ENCODE results near the gene CERK.

CERK gene

DNA sequence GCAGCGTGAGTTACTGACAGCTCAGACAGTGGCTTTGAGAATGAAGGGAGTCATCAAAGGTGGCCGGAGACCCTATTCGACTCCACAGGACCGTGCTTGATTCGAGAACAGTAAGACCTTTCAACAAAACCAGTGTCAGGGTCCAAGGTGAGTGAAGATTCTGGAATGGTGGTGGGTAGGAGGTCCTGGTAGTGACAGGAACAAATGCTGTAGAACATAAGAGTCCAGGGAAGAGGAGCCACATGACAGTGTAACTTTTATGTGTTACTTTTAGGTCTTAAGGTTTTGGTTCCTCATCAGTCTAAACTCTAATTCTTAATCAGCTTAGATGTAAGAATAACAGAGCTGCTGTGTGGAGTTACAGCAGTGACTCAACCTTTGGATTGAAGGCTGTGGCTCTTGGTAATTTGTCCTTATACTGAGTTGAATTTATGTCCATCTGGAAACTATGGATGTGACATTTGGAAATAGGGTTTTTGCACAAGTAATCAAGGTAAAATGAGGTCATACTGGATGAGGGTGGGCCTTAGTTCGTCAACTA lies 26.2 kb upstream of the CERK start:
- DNase-seq: no peak

- DNase-seq: no peak
These were observed 25.1 kb upstream of the CERK start for GRCh38 chr22:46763051-46763705.

DNA sequence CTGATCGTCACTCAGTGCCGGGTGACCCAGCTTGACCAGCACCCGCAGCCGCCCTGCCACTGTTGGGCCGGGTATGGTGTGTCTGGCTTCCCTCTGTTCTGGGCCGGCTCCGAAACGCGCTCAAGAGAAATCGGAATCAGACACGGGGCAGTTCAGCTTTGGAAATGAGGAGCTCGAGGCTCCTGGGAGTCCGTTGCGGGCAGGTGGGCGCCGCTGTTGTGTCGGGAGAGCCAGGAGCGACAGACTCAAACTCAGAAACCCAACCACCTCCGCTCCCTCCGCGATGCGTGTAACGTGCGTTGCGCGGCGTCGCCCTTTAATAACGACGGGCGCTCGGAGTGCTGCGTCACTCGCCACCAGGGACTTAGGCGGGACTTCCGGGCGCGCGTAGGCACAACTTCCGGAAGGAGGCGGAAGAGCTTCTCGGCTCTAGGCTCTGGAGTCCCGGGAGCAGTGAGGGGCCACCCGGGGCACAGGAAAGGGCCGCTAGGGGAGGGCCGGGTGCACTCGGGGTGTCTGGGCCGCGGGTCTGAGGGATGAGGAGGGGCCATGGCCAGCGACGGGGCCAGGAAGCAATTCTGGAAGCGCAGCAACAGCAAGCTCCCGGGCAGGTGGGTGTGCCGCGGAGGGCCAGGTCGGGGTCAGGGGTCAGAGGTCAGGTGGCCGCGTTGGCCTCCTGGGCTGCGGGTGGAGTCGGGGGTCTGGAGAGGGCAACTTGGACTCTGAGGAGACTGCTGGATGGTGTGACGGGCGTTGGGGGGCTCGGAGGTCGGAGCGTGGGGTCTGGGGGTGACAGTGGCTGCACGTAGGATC lies 24.4 kb upstream of the CERK start, which contains the start of gene TBC1D22A:
TBC1D22A (plus strand) TSS at position 413 of the 813 bp plus-strand sequence; CDS start at position 550, 137 bp downstream.
- DNase-seq: peak; percentile 91

GRCh38 chr22:46761539-46762237 lies 23.6 kb upstream of the CERK start:
- no peak for DNase-seq

DNA sequence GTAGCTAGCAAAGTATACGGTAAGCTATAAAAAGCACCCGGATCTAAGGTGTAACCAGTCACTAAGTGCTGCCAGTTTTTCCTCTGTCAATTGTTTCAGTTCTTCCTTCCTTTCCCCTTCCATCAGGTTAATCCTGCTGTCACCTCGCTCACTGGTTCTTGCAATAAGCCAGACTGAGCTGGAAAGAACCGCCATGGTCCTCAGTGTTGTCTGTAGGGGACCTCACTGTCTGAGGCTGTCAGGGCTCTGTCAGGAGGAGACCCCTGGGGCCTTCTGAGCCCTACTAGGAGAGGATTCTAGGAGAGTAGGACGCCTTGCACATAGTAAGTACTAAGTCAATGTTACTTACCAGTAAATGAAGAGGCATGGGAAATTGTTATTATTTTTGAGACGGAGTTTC lies 23.0 kb upstream of the CERK start:
- DNase-seq: no peak

- peak; percentile 56 for DNase-seq
These were observed 20.8 kb upstream of the CERK start for GRCh38 chr22:46758867-46759290.

- DNase-seq: no peak
These were observed 20.1 kb upstream of the CERK start for GRCh38 chr22:46758121-46758520.

GRCh38 chr22:46757104-46757503 lies 19.1 kb upstream of the CERK start:
- no peak for DNase-seq

DNA sequence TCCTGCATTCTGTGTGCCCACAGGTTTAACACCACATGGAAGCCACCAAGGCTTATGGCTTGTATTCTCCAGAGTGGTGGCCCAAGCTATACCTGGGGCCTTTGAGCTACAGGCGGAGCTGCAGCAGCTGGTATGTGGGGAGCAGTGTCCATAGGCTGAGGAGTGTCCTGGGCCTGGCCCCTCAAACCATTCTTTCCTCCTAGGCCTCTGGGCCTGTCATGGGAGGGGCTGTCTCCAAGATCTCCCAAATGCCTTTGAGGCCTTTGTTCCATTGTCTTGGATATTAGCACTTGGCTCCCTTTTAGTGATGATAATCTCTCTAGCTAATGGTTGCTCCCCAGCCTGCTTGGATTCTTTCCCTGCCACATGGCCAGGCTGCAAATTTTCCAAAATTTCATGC lies 18.0 kb upstream of the CERK start:
- no peak for DNase-seq

DNA sequence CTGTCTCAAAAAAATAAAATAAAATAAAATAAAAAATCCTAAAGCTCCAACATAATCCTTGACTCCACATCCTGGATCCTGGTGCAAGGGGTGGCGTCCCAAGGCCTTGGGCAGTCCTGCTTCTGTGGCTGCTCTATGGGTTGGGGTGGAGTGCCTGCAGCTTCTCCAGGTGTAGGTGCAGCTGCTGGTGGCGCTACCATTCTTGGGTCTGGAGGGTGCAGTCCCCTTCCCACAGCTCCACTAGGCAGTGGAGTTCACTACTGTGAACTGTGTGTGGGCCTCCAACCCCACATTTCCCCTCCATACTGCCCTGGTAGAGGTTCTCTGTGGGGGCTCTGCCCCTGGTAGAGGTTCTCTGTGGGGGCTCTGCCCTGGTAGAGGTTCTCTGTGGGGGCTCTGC lies 17.5 kb upstream of the CERK start:
- DNase-seq: no peak

GRCh38 chr22:46754826-46755225 lies 16.8 kb upstream of the CERK start:
- no peak for DNase-seq

- DNase-seq: peak; percentile 97
These were observed 16.2 kb upstream of the CERK start for GRCh38 chr22:46754110-46754799.

DNA sequence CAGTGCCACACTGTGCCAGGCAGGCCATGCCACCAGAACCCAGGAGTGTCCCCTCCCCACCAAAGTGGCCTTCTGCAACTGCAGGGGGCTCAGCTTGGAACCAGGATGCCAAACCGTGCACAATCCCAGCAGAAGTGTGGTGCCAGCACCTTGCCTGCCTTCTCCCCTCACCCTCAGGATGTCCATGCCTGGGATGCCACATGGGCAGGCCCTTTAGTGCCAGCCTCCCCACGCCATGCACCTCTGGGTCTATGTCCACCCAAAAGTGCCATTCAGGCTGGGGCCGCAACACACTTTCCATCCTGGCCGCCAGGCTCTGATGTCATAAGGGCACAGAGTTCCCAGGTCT lies 15.7 kb upstream of the CERK start:
- no peak for DNase-seq

DNA sequence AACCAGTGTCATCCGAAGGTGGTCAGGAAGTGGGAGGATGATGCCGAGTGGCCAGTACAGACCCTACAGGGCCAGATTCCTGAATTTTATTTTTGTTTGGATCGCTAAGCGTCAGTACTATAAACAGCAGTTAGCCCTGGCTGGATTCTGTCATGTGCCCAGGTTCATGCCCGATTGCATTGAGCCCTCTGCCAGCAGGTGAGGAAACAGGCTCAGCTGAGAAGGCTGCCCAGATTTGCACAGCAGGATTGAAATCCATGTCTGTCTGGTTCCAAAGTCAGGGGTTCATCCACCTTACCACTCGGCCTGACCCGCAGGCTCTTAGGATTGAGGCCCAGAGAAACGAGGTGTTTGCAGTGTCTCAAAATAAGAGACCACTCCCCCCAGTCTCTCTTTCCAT lies 15.3 kb upstream of the CERK start:
- no peak for DNase-seq

DNA sequence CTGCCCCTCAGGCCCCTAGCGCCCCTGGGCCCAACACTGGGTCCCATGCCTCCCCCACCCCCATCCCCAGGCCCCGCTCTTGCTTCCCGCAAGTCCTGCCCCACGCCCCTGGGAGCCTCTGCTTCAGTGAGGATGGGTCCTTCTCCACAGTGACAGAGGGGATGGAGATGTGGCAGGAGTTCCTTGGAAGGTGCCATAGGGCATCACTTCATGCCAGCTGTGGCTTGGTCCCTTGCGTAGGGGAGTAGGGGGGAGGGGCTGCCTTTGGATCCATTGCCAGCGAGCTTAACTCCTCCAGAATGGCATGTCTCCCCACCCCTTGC lies 14.9 kb upstream of the CERK start:
- DNase-seq: no peak

- DNase-seq: no peak
These were observed 14.4 kb upstream of the CERK start for GRCh38 chr22:46752286-46752987.

- no peak for DNase-seq
These were observed 12.9 kb upstream of the CERK start for GRCh38 chr22:46750863-46751443.

DNA sequence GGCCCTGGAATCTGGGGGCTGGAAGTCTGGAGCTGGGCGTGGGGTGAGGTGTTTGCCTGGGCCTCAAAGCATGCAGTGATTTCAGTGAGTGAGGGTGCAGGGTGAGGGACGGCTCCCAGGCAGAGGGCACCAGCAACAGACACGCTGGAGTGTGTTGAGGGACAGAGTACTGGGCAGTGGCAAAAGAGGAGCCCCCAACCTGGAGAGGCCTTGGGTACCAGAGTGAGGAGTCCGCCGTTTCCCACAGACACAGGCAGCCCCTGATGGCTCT lies 12.4 kb upstream of the CERK start:
- no peak for DNase-seq

DNA sequence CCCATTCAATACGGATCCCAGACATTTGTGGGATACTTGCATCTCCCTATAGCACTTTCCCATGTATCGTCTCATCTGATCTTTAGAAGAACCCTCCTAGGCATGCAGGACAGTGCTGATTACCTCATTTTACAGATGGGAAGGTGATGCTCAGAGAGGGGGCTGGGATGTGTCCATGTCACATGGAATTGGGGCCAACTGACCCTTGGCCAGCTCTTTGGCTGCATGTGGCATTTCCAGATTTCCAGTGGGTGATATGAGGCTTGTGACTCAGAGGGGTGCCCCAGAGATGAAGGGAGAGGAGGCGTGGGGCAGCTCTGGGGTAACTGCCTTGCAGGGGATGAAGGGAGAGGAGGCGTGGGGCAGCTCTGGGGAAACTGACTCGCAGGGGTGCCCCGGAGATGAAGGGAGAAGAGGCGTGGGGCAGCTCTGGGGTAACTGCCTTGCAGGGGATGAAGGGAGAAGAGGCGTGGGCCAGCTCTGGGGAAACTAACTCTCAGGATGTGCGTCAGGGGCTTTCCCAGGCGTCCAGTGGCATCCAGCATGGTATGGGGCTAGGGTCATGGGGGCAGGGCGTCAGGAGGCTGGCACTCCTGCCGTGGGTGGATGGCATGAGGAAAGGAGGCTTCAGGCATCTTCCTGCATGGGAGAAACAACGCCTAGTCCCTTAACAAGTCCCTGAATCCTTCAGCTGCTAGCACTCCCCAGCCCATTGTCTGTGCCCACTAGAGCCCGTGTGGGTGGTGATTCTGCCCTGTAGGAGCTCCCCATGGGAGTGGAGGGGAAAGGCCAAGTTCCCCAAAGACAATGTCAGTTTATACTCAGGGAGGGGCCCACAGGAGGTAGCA lies 11.9 kb upstream of the CERK start:
- no peak for DNase-seq

- DNase-seq: peak; percentile 20
These were observed 11.0 kb upstream of the CERK start for GRCh38 chr22:46748908-46749675.
